ENCODE results near the gene TRPV2.

TRPV2 gene

DNA sequence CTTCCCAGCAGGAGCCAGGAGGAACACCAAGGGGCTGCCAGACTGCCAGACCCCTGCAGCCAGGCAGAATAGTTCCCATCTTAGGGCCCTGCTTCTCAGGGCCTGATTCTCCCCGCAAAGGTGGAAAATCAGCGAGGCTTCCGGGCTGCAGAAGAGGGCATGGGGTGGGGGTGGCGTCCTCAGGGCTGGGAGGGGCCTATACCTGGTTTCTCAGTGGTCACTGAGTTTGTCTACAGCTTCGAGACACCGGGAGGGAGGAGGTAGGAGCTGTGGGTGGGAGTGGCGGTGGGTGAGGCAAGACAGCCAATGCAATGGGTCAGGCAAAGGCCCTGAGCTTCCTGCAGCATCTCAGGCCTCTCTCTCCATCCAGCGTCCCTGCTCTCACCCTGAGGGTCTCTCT lies 62.3 kb downstream of the TRPV2 start:
- DNase-seq = no peak

DNA sequence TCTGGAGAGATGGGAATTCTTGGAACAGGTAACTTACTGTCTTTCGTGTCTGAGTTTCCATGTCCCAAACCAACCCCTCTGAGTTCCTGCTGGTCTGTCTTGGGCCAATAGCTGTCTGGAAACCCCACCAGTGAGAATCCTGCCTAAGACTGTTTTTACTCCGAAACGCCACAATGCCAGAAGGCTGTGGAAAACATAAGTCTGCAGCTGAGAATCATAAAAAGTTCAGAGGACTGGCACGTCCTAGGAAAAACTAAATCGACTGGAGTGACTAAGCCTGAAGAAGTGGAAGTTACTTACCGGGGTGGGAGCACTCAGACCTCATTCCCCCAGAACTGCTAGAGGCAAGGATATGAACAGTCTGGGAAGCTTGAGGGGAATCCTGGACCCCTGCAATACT lies 63.3 kb downstream of the TRPV2 start:
- no peak for DNase-seq

DNA sequence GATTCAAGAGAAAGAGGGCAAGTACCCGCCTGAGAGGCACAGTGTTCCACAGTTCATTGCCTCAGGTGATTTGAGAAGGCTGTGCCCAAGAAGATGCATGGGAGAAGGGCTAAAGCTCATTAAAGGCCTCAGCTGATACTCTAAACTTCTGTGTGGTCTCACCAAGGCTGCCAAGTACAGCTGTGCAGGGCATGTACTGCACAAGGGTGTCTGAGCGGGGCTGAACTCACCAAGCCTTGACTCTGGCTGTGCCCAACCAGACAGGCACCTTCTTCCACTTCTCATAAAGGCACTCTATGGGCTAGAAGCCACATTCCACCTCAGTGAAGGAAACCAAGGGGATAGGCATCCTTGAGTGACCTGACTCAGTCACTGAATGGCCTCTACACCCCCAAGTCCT lies 63.9 kb downstream of the TRPV2 start:
- DNase-seq = no peak

DNA sequence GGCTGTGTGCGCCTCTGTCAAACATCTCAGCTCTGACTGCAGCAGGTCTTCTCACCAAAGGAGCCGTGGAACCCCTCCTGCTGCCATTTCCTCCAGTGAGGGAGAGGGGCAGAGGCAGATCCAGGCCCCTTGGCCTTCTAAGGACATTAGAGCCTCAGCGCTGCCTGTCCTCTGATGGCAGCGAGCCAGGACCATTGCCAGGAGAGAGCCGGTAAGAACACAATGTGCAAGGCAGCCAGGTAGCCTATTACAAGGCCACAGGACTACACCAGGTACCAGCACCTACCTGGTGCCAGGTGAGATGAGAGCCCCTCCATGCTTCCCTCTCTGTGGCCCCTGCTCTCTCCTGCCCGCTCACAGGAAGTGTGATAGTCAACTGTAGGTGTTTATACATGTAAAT lies 65.6 kb downstream of the TRPV2 start:
- DNase-seq = no peak

DNA sequence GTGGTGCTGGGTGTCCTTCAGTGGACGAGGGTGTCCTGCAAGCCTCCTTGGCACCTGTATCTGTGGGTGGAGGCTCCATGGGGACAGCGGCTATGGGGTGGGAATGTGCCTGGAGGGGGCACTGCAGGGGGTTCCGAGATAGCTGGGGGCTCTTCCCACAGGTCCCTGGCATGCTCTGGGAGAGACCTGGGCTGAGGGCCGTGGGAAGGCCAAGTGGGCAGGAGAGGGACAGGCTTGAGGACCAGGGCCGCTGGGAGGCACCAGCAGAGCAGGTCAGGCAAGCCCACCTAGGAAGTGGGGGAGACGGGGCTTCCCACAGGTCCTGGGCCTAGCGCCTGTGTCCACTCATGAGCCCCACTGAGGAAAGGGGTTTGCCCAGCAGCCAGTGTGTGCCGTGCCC lies 66.9 kb downstream of the TRPV2 start:
- no peak for DNase-seq

DNA sequence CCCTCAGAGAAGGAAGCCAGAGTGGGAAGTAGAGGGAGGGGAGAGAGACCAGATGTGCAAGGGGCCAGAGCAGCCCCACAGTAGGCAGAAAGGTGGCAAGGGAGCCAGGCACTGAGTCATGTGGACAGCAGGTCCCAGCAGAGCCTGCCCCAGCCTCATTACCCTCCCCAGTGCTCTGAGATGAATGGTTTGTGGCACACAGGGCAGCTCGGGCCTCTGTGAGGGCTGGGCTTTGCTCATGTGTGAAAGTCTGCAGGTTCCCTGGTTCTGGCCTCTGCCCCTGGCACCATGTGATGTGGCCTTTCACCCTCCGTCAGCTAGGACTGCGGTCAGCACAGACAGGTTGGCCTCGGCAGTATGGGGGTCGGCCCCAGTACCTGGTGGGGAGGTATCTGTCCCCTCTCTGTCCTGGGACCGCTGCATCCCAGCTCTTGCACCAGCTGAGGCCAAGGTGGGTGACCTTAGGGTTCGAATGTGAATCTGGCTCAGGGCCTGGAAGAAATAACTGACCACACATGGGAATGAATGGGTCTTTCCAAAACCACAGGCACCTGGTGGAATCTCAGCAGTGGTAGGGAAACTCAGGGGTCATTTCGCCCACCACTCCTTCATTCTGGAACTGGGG lies 67.8 kb downstream of the TRPV2 start:
- DNase-seq = no peak

DNA sequence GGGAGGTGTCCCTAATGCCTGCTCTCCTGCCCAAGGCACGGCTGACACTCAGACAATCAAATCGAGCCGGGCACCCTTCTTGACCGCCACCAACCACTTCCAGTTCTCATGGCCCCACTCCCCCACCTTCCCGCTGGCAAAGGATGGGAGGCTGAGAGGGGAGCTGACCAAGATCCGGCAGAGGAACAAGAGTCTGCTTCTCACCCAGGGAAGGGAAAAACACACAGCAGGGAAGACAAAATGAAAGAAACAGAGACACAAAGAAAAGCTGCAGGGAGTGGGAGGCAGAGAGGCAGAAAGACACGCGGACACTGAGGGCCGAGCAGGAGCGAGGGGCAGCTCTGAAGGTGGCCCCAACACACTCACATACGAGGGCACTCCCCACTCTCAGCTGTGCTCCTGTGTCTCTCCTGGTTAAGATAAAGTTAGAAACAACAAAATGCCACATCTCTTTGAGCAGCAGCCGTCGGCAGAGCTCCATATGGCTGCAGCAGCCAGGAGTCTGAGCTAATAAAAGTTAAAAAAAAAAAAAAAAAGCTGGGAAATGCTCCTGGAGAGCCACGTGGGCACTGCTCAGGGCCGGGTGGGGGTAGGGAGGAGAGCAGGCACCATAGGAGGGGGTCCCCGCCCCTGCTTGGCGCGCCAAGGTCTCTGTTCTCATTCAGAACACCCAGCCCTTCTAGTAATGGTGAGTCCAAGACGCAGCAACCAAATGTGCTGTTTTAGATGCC lies 69.2 kb downstream of the TRPV2 start:
- no peak for DNase-seq
